GM12873 (cell line): ENCODE results near the gene ZNF521.

ENCODE experiments used
- TF ChIP-seq, protein P1 (sequence below): IDR thresholded peaks from 2 replicates; pipeline ENCODE4 v1.5.1; 2012; ENCODE audit warnings: low read depth, mild to moderate bottlenecking, moderate library complexity, low read length, control low read depth; ENCODE audit not compliant: insufficient read depth; ENCODE audit errors: missing control alignments

The ZNF521 gene

DNA sequence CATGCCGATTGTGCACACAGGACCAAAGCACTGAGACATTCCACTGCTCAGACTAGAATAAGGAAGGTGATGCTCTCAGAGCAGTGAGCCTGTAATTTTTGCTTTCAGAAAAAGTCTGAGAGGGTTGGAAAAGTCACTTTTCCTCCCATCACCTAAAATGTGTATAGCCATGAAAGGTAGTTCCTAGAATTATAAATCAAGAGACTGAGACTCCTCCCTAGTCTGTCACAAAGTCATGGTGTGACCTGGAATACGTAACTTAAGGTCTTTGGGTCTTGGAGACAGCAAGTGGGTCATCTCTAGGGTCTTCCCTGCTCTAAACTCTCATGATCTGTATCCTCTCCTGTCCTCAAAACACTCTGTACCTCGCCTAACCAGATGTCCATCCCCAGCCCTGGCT, 16.9 kb downstream of the ZNF521 start:
- TF ChIP-seq, protein P1, sequence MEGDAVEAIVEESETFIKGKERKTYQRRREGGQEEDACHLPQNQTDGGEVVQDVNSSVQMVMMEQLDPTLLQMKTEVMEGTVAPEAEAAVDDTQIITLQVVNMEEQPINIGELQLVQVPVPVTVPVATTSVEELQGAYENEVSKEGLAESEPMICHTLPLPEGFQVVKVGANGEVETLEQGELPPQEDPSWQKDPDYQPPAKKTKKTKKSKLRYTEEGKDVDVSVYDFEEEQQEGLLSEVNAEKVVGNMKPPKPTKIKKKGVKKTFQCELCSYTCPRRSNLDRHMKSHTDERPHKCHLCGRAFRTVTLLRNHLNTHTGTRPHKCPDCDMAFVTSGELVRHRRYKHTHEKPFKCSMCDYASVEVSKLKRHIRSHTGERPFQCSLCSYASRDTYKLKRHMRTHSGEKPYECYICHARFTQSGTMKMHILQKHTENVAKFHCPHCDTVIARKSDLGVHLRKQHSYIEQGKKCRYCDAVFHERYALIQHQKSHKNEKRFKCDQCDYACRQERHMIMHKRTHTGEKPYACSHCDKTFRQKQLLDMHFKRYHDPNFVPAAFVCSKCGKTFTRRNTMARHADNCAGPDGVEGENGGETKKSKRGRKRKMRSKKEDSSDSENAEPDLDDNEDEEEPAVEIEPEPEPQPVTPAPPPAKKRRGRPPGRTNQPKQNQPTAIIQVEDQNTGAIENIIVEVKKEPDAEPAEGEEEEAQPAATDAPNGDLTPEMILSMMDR, result no peak

DNA sequence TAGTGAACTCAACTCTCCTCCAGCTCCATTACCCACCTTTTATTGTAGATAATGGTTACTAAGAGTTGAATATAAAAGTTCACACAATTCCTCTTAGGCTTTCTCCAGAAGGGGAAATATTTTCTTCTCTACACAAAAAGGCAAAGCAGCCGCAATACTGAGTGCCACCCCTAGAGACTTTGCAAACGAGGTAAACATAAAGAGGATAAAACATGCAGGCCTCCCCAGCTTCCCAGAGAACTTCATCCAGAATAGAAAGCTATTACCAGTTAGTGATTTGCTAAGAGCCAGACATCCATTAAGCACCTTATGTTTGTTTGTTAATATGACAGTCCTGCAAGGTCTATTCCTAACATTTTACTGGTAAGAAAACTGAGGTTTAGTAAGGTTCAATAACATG, 17.4 kb downstream of the ZNF521 start:
- TF ChIP-seq, protein P1, result peak; percentile 9

DNA sequence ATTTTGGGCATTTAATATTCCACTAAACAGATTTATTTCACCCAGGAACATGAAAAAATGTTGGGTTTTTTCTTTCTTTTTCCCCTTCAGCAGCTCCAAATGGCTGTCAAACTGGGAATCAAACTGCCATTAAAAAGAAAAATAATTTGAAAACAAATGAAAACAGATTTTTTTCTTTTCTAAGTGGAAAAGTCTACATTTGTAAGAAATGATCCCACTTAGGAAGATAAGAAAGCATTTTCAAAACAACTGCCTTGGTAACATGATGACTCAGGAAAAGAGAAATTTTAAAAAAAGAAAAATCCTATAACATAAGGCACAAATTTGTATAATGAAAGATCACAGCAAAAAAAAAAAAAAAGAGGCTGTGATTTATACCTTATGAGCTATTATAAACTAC, 20.0 kb downstream of the ZNF521 start:
- TF ChIP-seq, protein P1, result no peak

GRCh38 chr18:25329783-25330182, 22.2 kb downstream of the ZNF521 start:
- TF ChIP-seq, protein P1, result no peak

DNA sequence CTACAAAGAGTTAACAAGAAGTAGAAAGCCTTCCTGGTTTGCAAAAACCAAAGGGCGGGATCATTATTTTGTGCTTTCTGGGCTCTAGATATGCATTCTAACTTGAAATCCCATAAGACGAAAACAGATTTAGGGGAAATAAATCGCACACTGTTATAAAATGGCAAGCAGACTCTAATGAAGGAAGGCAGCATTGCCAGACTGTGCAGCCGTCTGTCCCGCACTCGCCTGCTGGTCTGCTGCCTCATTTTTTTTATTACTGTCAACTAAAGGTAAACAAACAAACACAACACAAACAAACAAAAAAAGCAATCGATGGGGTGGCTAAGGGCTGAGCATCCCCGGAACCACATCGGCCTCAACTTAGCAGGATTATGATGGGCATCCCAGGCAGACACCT, 24.4 kb downstream of the ZNF521 start:
- TF ChIP-seq, protein P1, result no peak

GRCh38 chr18:25326361-25326952, 25.5 kb downstream of the ZNF521 start:
- TF ChIP-seq, protein P1, result no peak

DNA sequence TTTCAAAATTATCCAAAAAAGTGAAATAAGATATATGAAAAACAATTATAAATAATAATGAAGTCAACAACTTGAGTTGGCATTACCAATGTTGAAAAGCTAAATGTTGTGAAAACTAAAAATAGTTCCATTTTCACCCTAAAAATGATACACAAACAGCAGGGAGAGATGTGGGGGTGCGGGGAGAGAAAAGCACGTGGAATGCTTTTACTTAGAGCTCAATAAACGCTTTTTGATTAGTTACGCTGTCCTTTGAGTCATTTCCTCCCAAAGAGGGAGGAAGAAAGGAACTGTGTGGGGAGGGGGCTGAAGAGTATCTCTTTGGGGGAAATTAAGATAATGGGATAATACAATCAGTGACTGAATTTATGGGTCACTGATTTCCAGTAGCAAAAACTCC, 29.2 kb downstream of the ZNF521 start:
- TF ChIP-seq, protein P1, result no peak
